A549 treated with AZD9567 at 1 μM for 4 hours (cell line): ENCODE results near the gene IMPA2. TPM values are rescaled to one million over a fixed set of nuclear protein-coding genes. Genes with fewer than 3 reads are reported as not detected.

Experiments used
- total RNA-seq: library from RNA; stranded (reverse); fragments of 200-300 nt; extraction: Qiagen RNA extraction; gene quantifications from 5 replicates; pipeline ENCODE4 v1.2.3, GENCODE V29; 2022; ENCODE audit not compliant: insufficient read depth

Gene IMPA2
- 60.1 to 97.4 TPM (median 86.1 TPM) in 5 replicates for total RNA-seq

GRCh38 chr18:11981192-11981542 is at the start of gene IMPA2:
Gene IMPA2, plus strand, starts transcription at chr18:11981507. Its CDS starts 163 bp downstream, at chr18:11981670.

Other genes starting within 250 kb of the IMPA2 start
- 46.0 to 57.1 TPM (median 48.9 TPM) in 5 replicates for gene CHMP1B, start 130.1 kb upstream of the IMPA2 start, total RNA-seq
- gene MPPE1, start 73.2 kb upstream of the IMPA2 start, total RNA-seq: 18.3 to 23.2 TPM (median 20.7 TPM) in 5 replicates
- not detected in 5 replicates for gene ANKRD62, start 112.3 kb downstream of the IMPA2 start, total RNA-seq